ENCODE measurements around the gene UBE2D3. TPM values are rescaled to one million over a fixed set of nuclear protein-coding genes. Genes with fewer than 3 reads are reported as not detected.
A peak's percentile ranks its signal among the peaks of the same experiment; 100 is the strongest.

UBE2D3 gene
- total RNA-seq, 3 donors from 2014 or later: 575 to 579 (median 577) TPM

DNA sequence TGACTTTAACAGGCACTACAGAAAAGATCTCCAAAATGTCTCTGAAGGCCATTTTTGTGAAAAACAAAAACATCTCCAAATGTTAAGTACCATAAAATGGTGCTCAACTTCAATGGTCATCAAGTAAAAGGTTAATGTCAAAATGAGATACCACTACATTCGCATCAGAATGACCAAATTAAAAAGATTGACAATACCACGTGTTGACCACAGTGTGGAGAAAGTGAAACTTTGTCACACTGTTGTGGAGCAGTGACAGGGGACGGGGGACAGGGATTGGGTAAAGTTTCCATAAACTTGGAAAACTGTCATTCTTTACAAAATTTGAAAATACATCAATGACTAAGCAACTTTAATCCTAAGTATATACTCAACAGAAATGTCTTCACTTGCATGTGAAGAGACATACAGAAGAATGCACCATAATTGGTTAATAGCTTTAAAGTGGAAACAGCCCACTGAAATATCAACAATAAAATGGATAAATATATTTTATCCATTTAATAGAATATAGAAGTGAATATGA is 22.3 kb upstream of the UBE2D3 start:
- no peak for ATAC-seq

DNA sequence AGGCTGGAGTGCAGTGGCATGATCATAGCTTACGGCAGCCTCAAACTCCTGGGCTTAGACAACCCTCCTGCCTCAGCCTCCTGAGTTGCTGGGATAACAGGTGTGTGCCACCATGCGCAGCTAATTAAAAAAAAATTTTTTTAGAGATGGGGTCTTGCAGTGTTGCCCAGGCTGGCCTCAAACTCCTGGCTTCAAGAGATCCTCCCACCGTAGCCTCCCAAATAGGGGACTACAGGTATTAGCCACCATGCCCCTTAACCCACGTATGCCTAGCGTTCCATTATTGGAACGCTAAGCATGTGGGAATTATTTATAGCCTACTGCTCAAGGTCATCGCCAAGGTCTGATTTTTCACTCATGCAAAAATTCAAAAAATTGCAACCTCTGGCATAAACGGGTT is 20.3 kb upstream of the UBE2D3 start:
- Mint-ChIP-seq H3K27me3 (ENCODE audit: low read depth) (no peaks in the 10 kb centered on the region), H3K4me1 (ENCODE audit: low read depth) (peaks cover 3% of the 10 kb centered on the region), H3K4me3 (no peak overlapping the region), H3K36me3 (ENCODE audit: insufficient read depth) (no peaks in the 10 kb centered on the region), H3K9me3 (no peaks in the 10 kb centered on the region)
- ATAC-seq (no peak), DNase-seq (no peak)

More for the DNA sequence above, 22.3 kb upstream of the UBE2D3 start:
- no peak for DNase-seq
- no peaks in the 10 kb centered on the region for H3K36me3 Mint-ChIP-seq (ENCODE audit: insufficient read depth)
- no peaks in the 10 kb centered on the region for H3K27me3 Mint-ChIP-seq (ENCODE audit: low read depth)
- peaks cover 3% of the 10 kb centered on the region for H3K4me1 Mint-ChIP-seq (ENCODE audit: low read depth)
- no peaks in the 10 kb centered on the region for H3K9me3 Mint-ChIP-seq
- H3K4me3 Mint-ChIP-seq: no peak overlapping the region

DNA sequence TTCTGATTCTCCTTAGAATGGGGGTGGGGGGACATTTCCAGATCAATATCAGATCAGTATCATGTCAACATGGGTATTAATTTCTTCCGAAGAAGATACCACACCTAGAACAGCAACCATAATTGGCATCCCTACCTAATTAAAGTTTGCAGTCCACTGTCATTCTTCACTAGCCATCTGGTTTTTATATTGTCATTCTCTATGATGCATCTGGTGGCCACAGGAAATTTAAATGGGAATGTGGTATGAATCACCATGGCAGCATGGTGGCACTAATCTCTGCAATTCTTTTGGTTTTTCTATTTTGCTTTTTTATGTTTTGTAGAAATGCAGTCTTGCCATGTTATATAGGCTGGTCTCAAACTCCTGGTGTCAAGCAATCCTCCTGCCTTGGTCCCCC is 16.6 kb upstream of the UBE2D3 start:
- DNase-seq (no peak), ATAC-seq (no peak)
- no peaks in the 10 kb centered on the region for H3K27me3 Mint-ChIP-seq (ENCODE audit: low read depth)
- H3K4me3 Mint-ChIP-seq: no peak overlapping the region
- H3K9me3 Mint-ChIP-seq: no peaks in the 10 kb centered on the region
- H3K4me1 Mint-ChIP-seq (ENCODE audit: low read depth): peaks cover 1% of the 10 kb centered on the region
- peaks cover 3% of the 10 kb centered on the region for H3K36me3 Mint-ChIP-seq (ENCODE audit: insufficient read depth)

DNA sequence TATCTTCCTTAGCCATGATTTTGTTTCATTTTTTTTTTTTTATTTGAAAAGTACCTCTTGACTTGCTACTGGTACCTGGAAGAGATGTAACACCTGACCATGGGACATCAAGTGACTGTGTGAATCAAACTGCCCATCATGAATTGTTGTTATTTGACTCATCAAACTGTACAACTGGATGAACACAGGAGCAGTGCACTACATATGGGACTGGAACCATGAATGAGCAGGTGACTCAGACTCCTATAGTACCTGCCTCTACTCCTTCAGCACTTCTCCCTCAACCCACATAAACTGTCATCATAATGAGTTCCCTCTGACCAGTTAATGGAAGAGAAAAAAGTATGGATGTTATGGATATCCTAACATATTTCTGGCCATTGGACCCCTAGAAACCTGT is 15.9 kb upstream of the UBE2D3 start:
- H3K9me3 Mint-ChIP-seq: no peaks in the 10 kb centered on the region

DNA sequence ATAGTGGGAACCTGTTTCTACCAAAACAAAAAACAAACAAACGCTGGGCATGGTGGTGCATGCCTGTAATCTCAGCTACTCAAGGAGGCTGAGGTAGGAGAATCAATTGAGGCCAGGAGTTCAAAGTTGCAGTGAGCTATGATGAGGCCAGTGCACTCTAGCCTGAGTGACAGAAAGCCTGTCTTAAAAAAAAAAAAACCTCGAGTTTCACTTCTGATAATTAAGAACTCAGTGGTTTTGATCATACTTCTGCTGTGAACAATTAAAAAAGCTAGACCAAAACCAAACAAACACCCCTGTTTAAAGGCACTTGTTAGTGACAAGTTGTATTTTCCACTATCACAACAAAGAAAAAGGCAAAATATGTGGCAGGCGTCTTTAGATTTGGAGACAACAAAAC is 15.0 kb upstream of the UBE2D3 start:
- Mint-ChIP-seq H3K4me1 (ENCODE audit: low read depth) (no peaks in the 10 kb centered on the region), H3K9me3 (no peaks in the 10 kb centered on the region), H3K27me3 (ENCODE audit: low read depth) (no peaks in the 10 kb centered on the region), H3K36me3 (ENCODE audit: insufficient read depth) (peaks cover 5% of the 10 kb centered on the region), H3K4me3 (no peak overlapping the region)
- ATAC-seq (no peak), DNase-seq (no peak)

More for the DNA sequence above, 15.9 kb upstream of the UBE2D3 start:
- Mint-ChIP-seq H3K27me3 (ENCODE audit: low read depth) (no peaks in the 10 kb centered on the region), H3K4me1 (ENCODE audit: low read depth) (no peaks in the 10 kb centered on the region), H3K36me3 (ENCODE audit: insufficient read depth) (peaks cover 4% of the 10 kb centered on the region), H3K4me3 (no peak overlapping the region)
- DNase-seq (no peak), ATAC-seq (no peak)

DNA sequence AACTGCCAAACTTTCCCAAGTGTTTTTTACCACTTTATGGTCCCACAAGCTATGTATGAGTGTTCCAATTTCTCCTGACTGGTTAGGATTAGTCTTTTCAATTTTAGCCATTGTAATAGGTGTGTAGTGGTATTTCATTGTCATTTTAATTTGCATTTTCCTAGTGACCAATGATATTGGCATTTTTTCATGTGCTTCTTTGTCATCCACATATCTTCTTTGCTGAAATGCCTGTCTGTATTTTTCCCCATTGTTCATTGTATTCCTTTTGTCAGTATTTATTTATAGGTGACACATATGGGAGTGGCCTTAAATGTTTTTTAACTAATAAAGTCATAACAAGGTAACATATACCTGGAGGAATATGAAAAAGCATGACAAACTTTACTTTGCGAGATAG is 9.2 kb upstream of the UBE2D3 start:
- peaks cover 7% of the 10 kb centered on the region for H3K4me1 Mint-ChIP-seq (ENCODE audit: low read depth)
- H3K36me3 Mint-ChIP-seq (ENCODE audit: insufficient read depth): peaks cover 12% of the 10 kb centered on the region
- no peaks in the 10 kb centered on the region for H3K27me3 Mint-ChIP-seq (ENCODE audit: low read depth)
- no peak overlapping the region for H3K4me3 Mint-ChIP-seq
- no peak for DNase-seq
- ATAC-seq: no peak
- H3K9me3 Mint-ChIP-seq: no peaks in the 10 kb centered on the region

DNA sequence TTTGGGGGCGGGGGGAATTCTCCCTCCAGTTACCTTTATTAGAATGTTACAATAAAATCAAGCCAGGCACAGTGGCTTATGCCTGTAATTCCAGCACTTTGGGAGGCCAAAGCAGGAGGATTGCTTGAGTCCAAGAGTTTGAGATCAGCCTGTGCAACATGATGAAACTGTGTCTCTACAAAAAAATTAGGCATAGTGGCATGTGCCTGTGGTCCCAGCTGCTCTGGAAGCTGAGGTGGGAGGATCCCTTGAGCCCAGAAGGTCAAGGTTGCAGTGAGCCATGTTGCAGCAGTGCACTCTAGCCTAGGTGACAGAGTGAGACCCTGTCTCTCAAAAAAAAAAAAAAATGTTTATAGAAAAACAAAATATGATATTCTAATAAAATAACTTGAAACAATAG is 5.3 kb upstream of the UBE2D3 start:
- Mint-ChIP-seq H3K4me3 (no peak overlapping the region), H3K27me3 (ENCODE audit: low read depth) (no peaks in the 10 kb centered on the region), H3K9me3 (no peaks in the 10 kb centered on the region), H3K36me3 (ENCODE audit: insufficient read depth) (peaks cover 8% of the 10 kb centered on the region), H3K4me1 (ENCODE audit: low read depth) (peaks cover 21% of the 10 kb centered on the region)
- DNase-seq (no peak), ATAC-seq (no peak)

DNA sequence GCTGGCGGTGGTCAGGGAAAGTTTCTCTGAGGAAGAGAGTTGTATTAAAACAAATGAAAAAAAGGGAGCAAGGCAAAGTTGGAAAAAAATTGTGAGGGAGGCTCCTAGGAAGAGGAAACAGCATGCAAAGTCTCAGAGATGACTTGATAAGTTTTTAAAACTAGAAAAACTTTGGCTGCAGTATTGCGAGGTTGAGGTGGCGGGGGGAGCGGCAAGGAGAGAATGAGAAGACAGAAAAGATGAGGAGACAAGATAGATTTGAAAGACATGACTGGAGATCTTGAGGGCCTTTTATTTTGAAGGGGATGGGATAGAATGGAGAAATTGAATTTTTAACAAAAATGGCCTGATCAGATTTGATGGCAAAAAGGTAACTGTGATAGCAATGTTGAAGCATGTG is 4.8 kb upstream of the UBE2D3 start:
- ATAC-seq: no peak
- Mint-ChIP-seq H3K4me1 (ENCODE audit: low read depth) (peaks cover 21% of the 10 kb centered on the region), H3K27me3 (ENCODE audit: low read depth) (no peaks in the 10 kb centered on the region), H3K9me3 (no peaks in the 10 kb centered on the region), H3K36me3 (ENCODE audit: insufficient read depth) (peaks cover 8% of the 10 kb centered on the region), H3K4me3 (no peak overlapping the region)
- no peak for DNase-seq

DNA sequence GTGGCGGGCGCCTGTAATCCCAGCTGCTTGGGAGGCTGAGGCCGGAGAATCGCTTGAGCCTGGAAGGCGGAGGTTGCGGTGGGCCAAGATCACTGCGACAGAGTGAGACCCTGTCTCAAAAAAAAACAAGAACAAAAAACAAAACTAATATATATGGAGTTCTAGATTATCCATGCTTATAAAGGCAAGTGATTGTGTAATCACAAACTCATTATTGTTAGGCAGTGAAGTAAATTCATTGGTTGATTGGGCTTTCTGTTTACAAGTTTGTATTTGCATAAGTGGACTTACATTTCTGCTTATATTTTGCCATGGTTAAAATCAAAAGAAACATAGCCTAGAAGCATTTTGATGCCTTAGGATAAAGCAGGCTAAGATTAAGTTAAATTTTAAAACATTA is 2.5 kb upstream of the UBE2D3 start:
- Mint-ChIP-seq H3K27me3 (ENCODE audit: low read depth) (no peaks in the 10 kb centered on the region), H3K4me3 (no peak overlapping the region), H3K4me1 (ENCODE audit: low read depth) (peaks cover 21% of the 10 kb centered on the region), H3K9me3 (no peaks in the 10 kb centered on the region), H3K36me3 (ENCODE audit: insufficient read depth) (peaks cover 7% of the 10 kb centered on the region)
- no peak for ATAC-seq
- DNase-seq: no peak

DNA sequence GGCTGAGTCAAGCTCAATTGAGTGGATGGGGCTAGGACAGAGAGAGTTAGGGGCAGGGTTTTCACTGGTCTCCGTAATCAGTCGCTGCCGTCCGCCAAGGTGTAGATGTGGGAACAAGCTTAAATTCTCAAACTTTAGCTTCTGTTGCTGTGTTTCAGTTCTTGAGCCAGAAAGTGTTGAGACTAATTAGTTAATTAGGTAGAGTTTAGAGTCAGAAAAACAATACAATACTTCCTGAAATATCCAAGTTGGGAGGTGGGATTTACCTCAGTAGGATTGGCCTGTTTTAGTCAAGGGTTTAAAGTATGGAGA is 1.1 kb upstream of the UBE2D3 start:
- Mint-ChIP-seq H3K9me3 (no peaks in the 10 kb centered on the region), H3K36me3 (ENCODE audit: insufficient read depth) (peaks cover 10% of the 10 kb centered on the region), H3K4me3 (no peak overlapping the region), H3K27me3 (ENCODE audit: low read depth) (no peaks in the 10 kb centered on the region), H3K4me1 (ENCODE audit: low read depth) (peaks cover 26% of the 10 kb centered on the region)
- ATAC-seq: no peak
- DNase-seq: no peak

DNA sequence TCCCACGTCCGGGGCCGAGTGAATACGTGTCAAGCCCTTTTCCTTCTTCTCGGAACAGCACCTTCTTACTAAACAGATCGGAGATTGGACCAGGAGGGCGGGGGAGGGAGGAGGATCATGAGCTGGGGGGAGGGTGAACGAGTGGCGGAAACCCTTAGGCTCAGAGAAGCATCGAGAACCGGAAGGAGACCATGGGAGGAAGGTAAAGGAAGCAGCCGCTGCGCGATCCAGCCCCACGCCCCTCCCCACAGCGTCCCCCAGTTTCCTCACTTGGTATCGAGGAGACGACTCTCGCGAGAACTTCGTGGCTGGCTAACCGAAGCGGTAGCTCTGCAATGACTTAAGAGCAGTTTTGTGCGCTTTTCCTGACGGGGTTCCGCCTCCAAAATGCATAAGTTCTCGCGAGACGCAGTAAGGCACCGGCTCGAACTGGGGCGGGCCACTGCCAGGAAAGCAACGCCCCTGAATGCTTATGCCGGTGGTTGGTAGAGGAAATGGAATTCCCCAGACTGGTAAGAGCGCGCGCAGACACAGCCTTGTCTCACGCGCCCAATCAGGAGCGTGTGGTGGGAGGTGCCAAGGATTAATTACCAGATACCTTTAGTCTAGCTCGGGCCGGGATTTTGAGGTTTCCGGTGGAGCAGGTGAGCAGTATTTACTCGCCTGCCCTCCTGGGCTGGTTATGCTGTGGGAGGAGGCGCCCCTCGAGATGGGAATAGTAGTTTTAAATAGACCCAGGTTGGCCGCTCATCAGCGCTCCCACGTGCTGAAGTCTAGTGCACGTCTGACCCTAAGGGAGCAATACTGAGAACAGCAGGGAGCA is 534 bp upstream of the UBE2D3 start:
- DNase-seq: peak; percentile 99
- H3K4me3 Mint-ChIP-seq: no peak overlapping the region

DNA sequence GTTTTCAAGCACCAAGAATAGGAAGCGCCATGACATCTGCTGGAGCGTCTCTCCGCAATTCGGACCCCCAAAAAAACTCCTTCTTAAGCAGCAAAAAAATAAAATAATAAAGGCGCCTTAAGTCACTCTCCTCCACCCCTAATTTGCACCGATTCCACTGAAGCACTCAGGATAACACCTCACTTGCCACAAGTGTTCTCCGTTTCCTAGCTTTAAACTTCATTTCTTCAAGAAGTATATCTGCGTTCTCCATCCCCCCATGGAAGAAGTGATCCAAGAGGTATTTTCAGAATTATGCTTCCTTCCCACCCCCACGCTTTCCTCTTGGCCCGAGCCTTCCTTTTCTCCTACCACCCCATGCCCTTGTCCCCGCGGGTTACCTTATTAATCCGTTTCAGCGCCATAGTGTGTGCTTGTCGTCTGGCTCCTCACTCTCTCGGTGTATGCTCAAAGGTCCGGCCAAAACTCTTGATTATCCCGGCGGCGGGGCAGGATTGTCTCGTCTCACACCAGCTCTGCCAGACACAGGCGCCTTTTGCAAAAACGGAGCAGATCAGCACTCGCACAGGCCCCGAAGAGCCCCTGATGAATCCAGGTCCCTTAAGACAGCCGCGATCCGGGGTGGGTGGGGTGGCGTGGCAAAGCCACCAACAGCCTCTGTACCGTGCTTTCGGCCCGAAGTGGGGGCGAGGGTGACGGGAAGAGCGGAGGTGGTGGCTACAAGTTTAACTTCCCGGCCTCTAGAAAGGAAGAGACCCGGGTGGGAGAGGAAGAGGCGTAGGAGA is 1.1 kb downstream of the UBE2D3 start:
- no peak overlapping the region for H3K4me3 Mint-ChIP-seq
- peaks cover 17% of the 10 kb centered on the region for H3K36me3 Mint-ChIP-seq (ENCODE audit: insufficient read depth)
- H3K9me3 Mint-ChIP-seq: no peaks in the 10 kb centered on the region
- no peaks in the 10 kb centered on the region for H3K27me3 Mint-ChIP-seq (ENCODE audit: low read depth)
- DNase-seq (no peak), ATAC-seq (no peak)
- H3K4me1 Mint-ChIP-seq (ENCODE audit: low read depth): peaks cover 36% of the 10 kb centered on the region

More for the DNA sequence above, 534 bp upstream of the UBE2D3 start:
- Mint-ChIP-seq H3K27me3 (ENCODE audit: low read depth) (no peaks in the 10 kb centered on the region), H3K9me3 (no peaks in the 10 kb centered on the region), H3K4me1 (ENCODE audit: low read depth) (peaks cover 29% of the 10 kb centered on the region), H3K36me3 (ENCODE audit: insufficient read depth) (peaks cover 12% of the 10 kb centered on the region)
- ATAC-seq: peak; percentile 71 to 72

DNA sequence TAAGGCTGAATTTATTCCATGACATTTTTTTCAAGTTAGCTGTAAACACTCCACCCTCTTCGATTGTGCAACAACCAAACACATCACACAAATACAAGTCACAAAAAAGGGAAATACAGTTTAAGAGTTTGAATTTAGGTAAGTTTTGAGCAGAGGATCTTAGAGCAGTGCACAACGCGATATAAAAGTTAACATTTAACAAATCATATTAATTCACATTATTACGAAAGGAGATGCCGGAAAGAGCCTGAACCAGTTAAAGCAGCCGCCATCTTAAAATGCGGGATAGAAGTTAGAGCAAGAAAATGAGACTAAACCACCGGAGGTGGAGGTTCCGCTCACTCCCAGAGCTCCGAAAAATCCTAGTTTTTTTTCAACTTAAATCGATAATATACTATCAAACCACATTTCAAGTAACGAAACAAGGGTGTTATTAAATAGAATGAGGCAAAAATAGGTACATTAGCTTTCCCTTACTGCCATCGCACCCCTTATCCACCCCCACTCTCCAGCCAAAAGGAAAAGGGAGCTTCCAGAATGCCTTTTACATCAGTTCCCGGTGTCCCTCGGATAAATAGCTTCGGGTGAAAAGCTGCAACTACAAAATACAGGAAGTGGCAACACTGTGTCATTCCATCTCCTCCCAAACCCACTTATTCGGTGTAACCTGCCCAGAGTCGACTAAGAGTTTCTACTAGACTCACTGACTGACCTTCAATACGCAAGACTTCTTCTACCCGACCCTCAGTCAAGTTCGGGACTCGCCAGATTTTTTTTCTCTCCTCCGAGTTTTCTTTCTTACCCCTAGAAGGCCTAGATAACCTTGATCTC is 1.9 kb downstream of the UBE2D3 start:
- DNase-seq (peak; percentile 20), ATAC-seq (no peak)
- no peaks in the 10 kb centered on the region for H3K27me3 Mint-ChIP-seq (ENCODE audit: low read depth)
- no peaks in the 10 kb centered on the region for H3K9me3 Mint-ChIP-seq
- H3K4me1 Mint-ChIP-seq (ENCODE audit: low read depth): peaks cover 44% of the 10 kb centered on the region
- H3K36me3 Mint-ChIP-seq (ENCODE audit: insufficient read depth): peaks cover 22% of the 10 kb centered on the region
- H3K4me3 Mint-ChIP-seq: no peak overlapping the region

DNA sequence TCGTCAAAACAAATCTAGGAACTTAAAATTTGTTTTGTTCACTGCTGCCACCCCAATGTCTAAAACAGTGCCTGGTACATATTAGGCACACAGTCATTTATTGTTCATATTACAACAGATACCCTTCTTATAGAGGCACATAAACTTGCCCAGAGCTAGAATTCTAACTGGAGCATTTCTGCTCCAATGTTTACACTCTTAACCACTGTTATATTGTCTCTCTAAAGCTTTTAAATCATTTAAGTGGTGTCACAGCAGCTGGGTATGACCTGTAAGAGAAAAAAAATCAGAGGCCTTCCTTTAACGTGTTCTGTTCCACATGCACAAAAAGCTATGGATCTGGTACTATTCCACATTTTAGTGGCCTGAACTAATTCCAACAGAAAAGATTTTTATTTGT is 3.0 kb downstream of the UBE2D3 start:
- no peaks in the 10 kb centered on the region for H3K9me3 Mint-ChIP-seq

More for the DNA sequence above, 3.0 kb downstream of the UBE2D3 start:
- peaks cover 30% of the 10 kb centered on the region for H3K36me3 Mint-ChIP-seq (ENCODE audit: insufficient read depth)
- H3K4me3 Mint-ChIP-seq: no peak overlapping the region
- ATAC-seq (no peak), DNase-seq (no peak)
- peaks cover 54% of the 10 kb centered on the region for H3K4me1 Mint-ChIP-seq (ENCODE audit: low read depth)
- H3K27me3 Mint-ChIP-seq (ENCODE audit: low read depth): no peaks in the 10 kb centered on the region
